ENCODE results near the gene IL17B. TPM values are rescaled to one million over a fixed set of nuclear protein-coding genes. Genes with fewer than 3 reads are reported as not detected.

Gene IL17B
- total and polyA plus RNA-seq, 2 of the 13 experiments (the other 11 are each of a cell fraction or from before 2014, with no cell fraction given): 0.29 to 2.6 TPM

GRCh38 chr5:149372932-149373331 lies 6.2 kb downstream of the IL17B start:
- WGBS (ENCODE audit: low lambda C conversion rate): 39% methylated on average over 3 of the region's 3 CpGs
- H3K9me3 ChIP-seq (ENCODE audit: low read length): no peaks in the 10 kb centered on the region
- no peak overlapping the region for H3K27ac ChIP-seq (ENCODE audit: extremely low read length, insufficient read depth, low read length)
- H3K4me2 ChIP-seq (ENCODE audit: low read depth, low read length): no peak overlapping the region
- H3K4me3 ChIP-seq (replicated peaks in 1 of 3; ENCODE audit: insufficient read depth in 1 of 3, low read depth in 2 of 3, low read length in 3 of 3): no peak overlapping the region
- no peaks in the 10 kb centered on the region for H3K79me2 ChIP-seq (ENCODE audit: insufficient read depth, low read length)
- no peak overlapping the region for H3K9ac ChIP-seq (ENCODE audit: insufficient read depth, low read depth, low read length)
- intact Hi-C loops (cut with micrococcal nuclease; ENCODE audit: unreplicated experiment) (no loop called here), in situ Hi-C loops (cut with HindIII; ENCODE audit: extremely low pct_ligation_motif_present, low pct_unique_long_range_greater_than_20kb) (loop anchor here (5.0 kb wide), 1 partner anchor 51 kb away; no protein-coding TSS in a partner anchor)
- H3K36me3 ChIP-seq (replicated peaks in 1 of 2; ENCODE audit: control insufficient read depth in 1 of 2, insufficient read depth in 2 of 2, low read length in 2 of 2): no peaks in the 10 kb centered on the region
- no peak for DNase-seq (ENCODE audit: low spot score)
- ATAC-seq: no peak
- no peaks in the 10 kb centered on the region for H4K20me1 ChIP-seq (ENCODE audit: insufficient read depth, low read length)
- CTCF ChIA-PET (ENCODE audit: low intra/inter-chr PET ratio, low total read pairs): no interaction called here
- H3K27me3 ChIP-seq (ENCODE audit: control insufficient read depth in 1 of 2, insufficient read depth in 2 of 2, low read length in 2 of 2): peaks cover 0 to 2% of the 10 kb centered on the region in 2 experiments; a peak in 1 of 5 replicates
- POLR2A ChIA-PET: no interaction called here
- peaks cover 3% of the 10 kb centered on the region for H3K4me1 ChIP-seq (ENCODE audit: insufficient read depth, low read length)
- no peak for FAIRE-seq
- no TSS peak for BruUV-seq (replicated peaks)
- TF ChIP-seq NAIF1 (CRISPR knock-in tag; IDR thresholded peaks at IDR 0.05; ENCODE audit: borderline replicate concordance) (no peak), NCOR1 (IDR thresholded peaks at IDR 0.05; ENCODE audit: borderline replicate concordance, low read length) (no peak), ZNF512B (CRISPR knock-in tag; IDR thresholded peaks at IDR 0.05; ENCODE audit: borderline replicate concordance) (no peak), PBX2 (CRISPR knock-in tag; IDR thresholded peaks at IDR 0.05) (no peak), BCL3 (CRISPR knock-in tag; IDR thresholded peaks at IDR 0.05) (no peak), ZNF83 (CRISPR knock-in tag; IDR thresholded peaks at IDR 0.05; ENCODE audit: borderline replicate concordance) (no peak)
- no peak overlapping the region for H2AFZ ChIP-seq (ENCODE audit: low read length)
